Hair follicle dermal papilla cell (primary cell): ENCODE results near the gene CYP2F1. TPM values are rescaled to one million over a fixed set of nuclear protein-coding genes. Genes with fewer than 3 reads are reported as not detected.

ENCODE experiments used
- total RNA-seq: library from RNA; depleted of rRNA; stranded (reverse); fragments of >200 nt; gene quantifications from 2 replicates; pipeline ENCODE4 v1.2.3, GENCODE V29; 2012

Gene CYP2F1
- total RNA-seq = not detected in 2 replicates

GRCh38 chr19:41114132-41114531, at the start of gene CYP2F1:
Gene CYP2F1, plus strand, starts transcription at chr19:41114432. Its CDS starts 1,757 bp downstream, at chr19:41116189.

GRCh38 chr19:41088151-41088550, 26.1 kb upstream of the CYP2F1 start, which contains the start of gene CYP2A13:
Gene CYP2A13, plus strand, starts transcription at chr19:41088451. Its CDS starts 21 bp downstream, at chr19:41088472.

Other genes with a start within 250 kb of the CYP2F1 start
- gene CYP2A7, start 232.2 kb upstream of the CYP2F1 start, total RNA-seq = not detected in 2 replicates
- not detected in 2 replicates for gene CYP2B6, start 123.2 kb upstream of the CYP2F1 start, total RNA-seq
- not detected in 2 replicates for gene CYP2A13, start 26.0 kb upstream of the CYP2F1 start, total RNA-seq
- not detected in 2 replicates for gene CYP2S1, start 78.8 kb downstream of the CYP2F1 start, total RNA-seq
- gene AXL, start 104.8 kb downstream of the CYP2F1 start, total RNA-seq = 361 and 371 TPM in 2 replicates
- gene HNRNPUL1, start 149.9 kb downstream of the CYP2F1 start, total RNA-seq = 117 and 128 TPM in 2 replicates
- 15.8 and 20.3 TPM in 2 replicates for gene CCDC97, start 195.7 kb downstream of the CYP2F1 start, total RNA-seq
- 16.2 and 17.5 TPM in 2 replicates for gene TGFB1, start 239.5 kb downstream of the CYP2F1 start, total RNA-seq
- 2.9 and 4.9 TPM in 2 replicates for gene B9D2, start 249.7 kb downstream of the CYP2F1 start, total RNA-seq